Activated T-helper 1 cell treated with anti-CD3 and anti-CD28 coated beads, Interleukin-2, amount 50 U/mL, for 16 hours (primary cell): Measurements from ENCODE around the gene CHST8.

Experiments
- DNase-seq, 2 donors: peaks; one replicate each; pipeline ENCODE4 v3.0.0-alpha.2; 2020; ENCODE audit warnings: low read depth in 1 of 2, low spot score in 1 of 2

The CHST8 gene

GRCh38 chr19:33763633-33764371 lies 142.0 kb downstream of the CHST8 start:
- no peak for DNase-seq

- no peak for DNase-seq
These were observed 144.9 kb downstream of the CHST8 start for GRCh38 chr19:33766623-33767022.

GRCh38 chr19:33767898-33768413 lies 146.2 kb downstream of the CHST8 start:
- no peak for DNase-seq

- DNase-seq, result no peak
These were observed 147.5 kb downstream of the CHST8 start for GRCh38 chr19:33769208-33769607.

- no peak for DNase-seq
These were observed 148.4 kb downstream of the CHST8 start for GRCh38 chr19:33770107-33770506.

GRCh38 chr19:33771384-33772101 lies 149.8 kb downstream of the CHST8 start:
- peak; percentile 39 to 46 for DNase-seq

GRCh38 chr19:33772102-33772857 lies 150.5 kb downstream of the CHST8 start:
- DNase-seq, result no peak

- DNase-seq, result no peak
These were observed 151.1 kb downstream of the CHST8 start for GRCh38 chr19:33772858-33773180.

GRCh38 chr19:33773704-33774624 lies 152.2 kb downstream of the CHST8 start:
- DNase-seq, result no peak

- DNase-seq, result no peak
These were observed 153.0 kb downstream of the CHST8 start for GRCh38 chr19:33774751-33775150.

GRCh38 chr19:33775731-33776487 lies 154.2 kb downstream of the CHST8 start:
- DNase-seq, result no peak

GRCh38 chr19:33777351-33777750 lies 155.6 kb downstream of the CHST8 start:
- no peak for DNase-seq

GRCh38 chr19:33777753-33778088 lies 156.0 kb downstream of the CHST8 start:
- no peak for DNase-seq

- DNase-seq, result peak; percentile 76 to 78
These were observed 156.5 kb downstream of the CHST8 start for GRCh38 chr19:33778089-33778791.

GRCh38 chr19:33779849-33780248 lies 158.1 kb downstream of the CHST8 start:
- DNase-seq, result no peak

GRCh38 chr19:33780251-33780650 lies 158.5 kb downstream of the CHST8 start:
- DNase-seq, result no peak

- no peak for DNase-seq
These were observed 159.0 kb downstream of the CHST8 start for GRCh38 chr19:33780746-33781145.

- DNase-seq, result no peak
These were observed 159.7 kb downstream of the CHST8 start for GRCh38 chr19:33781415-33781935.

- DNase-seq, result no peak
These were observed 160.2 kb downstream of the CHST8 start for GRCh38 chr19:33781996-33782395.
